NCI-H524 (cell line): ENCODE data around the gene COL10A1.
A peak's percentile ranks its signal among the peaks of the same experiment; 100 is the strongest.
"Not testable (repeated sequence)": the region's sequence is repeated elsewhere in the genome, so short reads cannot be mapped to it uniquely, and the experiment has no call there.

Experiments used
- DNase-seq, 2 experiments: peaks; one replicate each; lab custom pipeline; 2025; lab: John Stamatoyannopoulos, UW

The COL10A1 gene

GRCh38 chr6:116120430-116120829, 5.5 kb downstream of the COL10A1 start:
- no peak for DNase-seq

DNA sequence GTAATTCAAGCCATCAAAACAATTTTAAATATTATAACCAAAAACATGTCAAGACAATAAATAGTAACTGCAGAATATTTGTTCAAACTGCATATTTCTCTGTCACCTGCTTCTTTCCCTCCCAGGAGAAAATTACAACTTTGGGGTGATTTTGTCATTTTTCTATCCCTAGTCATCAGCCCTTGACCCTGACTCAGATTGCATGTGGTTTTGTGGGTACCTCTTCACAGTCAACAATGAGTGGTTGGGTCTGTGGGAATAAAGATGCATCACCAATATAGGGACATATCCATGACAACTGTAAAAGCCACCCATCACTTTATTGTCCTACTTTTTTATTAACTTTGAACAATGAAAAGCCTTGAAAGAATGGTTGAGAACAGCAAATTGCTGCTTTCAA, 7.3 kb downstream of the COL10A1 start:
- no peak for DNase-seq

GRCh38 chr6:116115781-116116180, 10.2 kb downstream of the COL10A1 start:
- DNase-seq = no peak

DNA sequence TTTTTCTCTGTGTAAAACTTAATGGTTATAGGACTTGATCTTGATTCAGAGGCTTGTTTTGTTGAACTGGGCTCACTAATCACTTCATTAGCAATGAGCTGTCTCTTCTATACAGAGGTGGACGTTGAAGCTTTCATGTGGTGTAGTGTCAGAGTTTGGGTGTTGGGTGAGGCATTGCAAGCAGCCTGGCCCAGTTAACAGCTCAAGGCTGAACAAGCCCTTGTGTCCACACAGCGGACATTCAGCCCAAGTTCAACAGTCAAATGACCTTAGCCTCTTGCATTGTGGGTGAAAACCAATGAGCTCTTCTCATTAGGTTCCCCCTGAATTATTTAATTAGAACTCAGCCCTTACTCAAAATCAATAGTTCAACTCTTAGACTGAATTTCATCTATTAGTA, 12.5 kb downstream of the COL10A1 start:
- DNase-seq = no peak

DNA sequence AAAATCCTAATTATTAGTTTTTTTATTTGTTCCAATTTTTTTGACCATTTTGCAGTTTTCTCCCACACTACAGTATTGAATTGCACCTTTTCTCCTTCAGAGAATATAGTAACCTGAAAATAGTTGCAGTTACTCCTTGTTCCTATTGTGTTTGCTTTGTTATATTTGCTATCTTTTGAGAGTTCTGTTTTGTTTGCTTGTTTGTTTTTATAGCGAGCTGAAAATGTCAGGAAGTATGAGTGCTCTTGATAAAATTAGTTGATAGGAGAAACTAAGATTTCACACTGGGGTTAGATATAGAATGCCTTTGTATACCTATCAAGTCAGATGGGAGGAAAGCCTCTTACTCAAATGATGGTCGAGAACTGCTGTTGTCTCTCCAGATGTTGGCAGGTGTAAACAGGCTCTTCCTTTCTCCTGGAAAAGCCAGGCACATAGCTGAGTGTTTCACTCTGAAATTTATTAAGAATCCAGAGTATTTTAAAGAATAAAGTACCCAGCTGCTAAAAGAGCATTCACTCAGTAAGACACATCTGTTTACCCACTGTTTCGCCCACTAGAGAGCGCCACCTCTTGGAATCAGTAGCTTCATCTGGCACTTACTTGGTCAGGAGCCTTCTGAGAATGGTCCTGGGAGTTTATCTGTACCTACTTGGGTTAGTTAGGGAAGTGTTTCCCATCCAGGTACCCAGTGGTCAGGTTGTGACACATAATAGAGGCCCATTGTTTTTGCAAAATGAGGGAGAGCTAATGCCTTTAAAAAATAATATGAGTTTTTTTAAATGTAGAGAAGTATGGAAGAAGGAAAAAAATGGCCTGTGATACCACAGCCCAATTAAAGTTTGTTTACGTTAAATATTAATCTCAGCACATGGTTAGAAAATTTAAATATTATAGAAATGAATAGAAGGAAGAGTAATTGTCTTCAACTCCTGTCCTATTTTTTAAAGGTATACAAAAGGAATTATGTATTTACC, 14.1 kb downstream of the COL10A1 start:
- peak in 1 of 2 experiments; percentile 43 for DNase-seq

GRCh38 chr6:116108836-116109235, 17.1 kb downstream of the COL10A1 start:
- peak; percentile 32 to 75 for DNase-seq

GRCh38 chr6:116106146-116106545, 19.8 kb downstream of the COL10A1 start:
- DNase-seq = no peak

GRCh38 chr6:116105247-116105646, 20.7 kb downstream of the COL10A1 start:
- DNase-seq = no peak

GRCh38 chr6:116104636-116105035, 21.3 kb downstream of the COL10A1 start:
- DNase-seq = no peak

DNA sequence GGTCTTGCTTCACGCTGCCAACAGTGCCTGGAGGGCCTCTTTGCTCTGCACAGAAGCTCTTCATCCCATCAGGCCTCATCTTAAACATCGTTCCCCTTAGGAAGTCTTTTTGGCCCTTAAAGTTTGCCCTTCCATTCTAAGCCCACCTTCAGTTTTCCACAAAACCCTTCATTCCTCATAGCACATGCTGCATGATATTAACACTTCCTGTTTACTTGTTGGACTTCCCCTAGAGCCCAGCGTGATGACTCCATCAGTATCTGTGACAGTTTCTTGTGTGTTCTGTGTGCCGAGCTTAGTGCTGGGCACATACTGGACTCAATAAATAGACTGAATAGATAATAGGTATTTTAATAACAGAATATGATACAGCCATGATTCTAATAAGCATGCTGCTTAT, 23.1 kb downstream of the COL10A1 start:
- no peak for DNase-seq

DNA sequence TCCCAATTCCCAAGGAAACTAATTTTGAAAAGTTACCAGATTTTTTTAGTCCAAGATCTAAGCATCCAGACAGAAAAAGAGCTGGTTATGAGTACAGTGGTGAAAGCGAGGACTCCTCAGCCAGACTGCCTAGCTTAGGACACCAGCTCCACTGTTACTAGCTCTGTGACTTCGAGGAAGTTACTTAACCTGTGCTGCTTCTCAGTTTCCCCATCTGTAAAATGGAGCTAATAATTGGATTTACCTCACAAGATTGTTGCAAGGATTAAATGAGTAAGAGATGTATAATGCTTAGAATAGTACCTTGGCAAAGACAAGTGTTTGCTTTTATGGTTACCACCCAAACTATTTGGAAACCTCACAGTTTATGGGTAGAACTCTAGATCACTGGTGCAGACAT, 24.1 kb downstream of the COL10A1 start:
- no peak for DNase-seq

- DNase-seq = no peak
Observed at GRCh38 chr6:116101302-116101718, 24.6 kb downstream of the COL10A1 start.

DNA sequence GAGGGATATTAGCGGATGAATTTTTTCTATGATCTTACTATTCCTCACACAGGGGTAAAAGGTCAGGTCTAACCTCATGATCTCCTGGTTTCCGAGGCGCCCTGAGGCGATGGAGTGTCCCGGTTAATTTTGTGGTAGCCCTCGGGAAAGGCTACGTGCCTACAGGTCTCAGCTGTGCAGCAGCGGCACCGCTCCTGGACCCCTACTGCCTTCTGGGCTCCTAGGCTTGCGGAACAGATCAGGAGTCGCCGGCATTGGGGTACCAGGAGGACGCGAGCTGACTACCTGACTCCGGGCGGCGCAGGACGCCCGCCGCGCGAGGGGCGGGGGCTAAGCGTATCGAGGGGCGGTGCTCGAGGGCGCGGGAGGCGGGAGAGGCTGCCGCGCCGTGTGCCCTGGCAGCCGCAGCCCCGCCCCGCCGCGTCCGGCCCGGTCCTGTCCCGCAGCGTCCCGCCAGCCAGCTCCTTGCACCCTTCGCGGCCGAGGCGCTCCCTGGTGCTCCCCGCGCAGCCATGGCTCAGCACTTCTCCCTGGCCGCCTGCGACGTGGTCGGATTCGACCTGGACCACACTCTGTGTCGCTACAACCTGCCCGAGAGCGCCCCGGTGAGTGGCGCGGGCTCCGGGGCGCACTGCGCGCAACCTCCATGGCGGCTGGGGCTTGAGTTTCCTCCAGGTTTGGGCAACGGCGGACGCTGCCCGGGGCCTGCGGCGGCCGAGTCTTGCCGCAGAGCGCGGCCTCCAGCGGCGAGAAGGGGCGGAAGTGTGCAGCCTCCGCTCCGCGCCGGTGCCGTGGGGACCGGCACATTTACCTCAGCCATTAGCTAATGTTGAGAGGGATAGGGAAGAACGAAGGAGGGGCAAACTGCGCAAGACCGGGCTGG, 25.3 kb downstream of the COL10A1 start, which contains the start of gene NT5DC1:
NT5DC1 (plus strand) TSS at position 435 of the 883 bp plus-strand sequence; CDS start at position 513, 78 bp downstream.
- peak; percentile 70 to 81 for DNase-seq

- no peak for DNase-seq
Observed at GRCh38 chr6:116099036-116099435, 26.9 kb downstream of the COL10A1 start.

- DNase-seq = no peak
Observed at GRCh38 chr6:116096979-116097816, 28.7 kb downstream of the COL10A1 start.

GRCh38 chr6:116096048-116096759, 29.7 kb downstream of the COL10A1 start:
- DNase-seq = not testable (repeated sequence)

DNA sequence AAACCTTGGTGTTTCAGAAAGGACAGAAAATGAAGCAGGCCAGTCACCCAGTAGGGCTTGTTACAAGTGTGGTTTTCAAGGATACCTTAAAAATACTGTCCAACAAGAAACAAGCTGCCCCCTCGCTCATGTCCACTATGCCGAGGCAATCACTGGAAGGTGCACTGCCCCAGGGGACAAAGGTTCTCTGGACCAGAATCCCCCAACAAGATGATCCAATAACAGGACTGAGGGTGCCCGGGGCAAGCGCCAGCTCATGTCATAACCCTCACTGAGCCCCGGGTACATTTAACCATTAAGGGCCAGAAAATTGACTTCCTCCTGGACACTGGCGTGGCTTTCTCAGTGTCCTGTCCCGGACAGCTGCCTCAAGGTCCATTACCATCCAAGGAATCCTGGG, 31.9 kb downstream of the COL10A1 start:
- no peak for DNase-seq

GRCh38 chr6:116090251-116090650, 35.7 kb downstream of the COL10A1 start:
- DNase-seq = no peak

DNA sequence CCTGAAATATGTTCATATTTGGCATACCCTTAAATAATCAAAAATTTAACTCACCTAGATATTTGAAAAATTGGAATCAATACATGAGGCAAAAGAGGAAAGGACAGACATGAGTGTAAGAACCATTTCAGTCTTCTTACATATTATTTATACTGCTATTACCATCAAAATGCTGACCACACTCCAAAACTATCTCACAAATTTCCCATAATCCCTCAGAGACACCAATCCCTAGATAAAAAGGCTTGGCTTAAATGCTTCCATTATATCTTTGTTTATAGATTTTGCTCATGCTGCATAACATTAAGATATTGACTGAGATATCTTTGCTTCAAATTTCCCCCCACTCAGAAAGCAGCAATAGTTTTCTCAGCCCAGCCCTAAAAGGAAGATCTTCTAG, 37.0 kb downstream of the COL10A1 start:
- no peak for DNase-seq

DNA sequence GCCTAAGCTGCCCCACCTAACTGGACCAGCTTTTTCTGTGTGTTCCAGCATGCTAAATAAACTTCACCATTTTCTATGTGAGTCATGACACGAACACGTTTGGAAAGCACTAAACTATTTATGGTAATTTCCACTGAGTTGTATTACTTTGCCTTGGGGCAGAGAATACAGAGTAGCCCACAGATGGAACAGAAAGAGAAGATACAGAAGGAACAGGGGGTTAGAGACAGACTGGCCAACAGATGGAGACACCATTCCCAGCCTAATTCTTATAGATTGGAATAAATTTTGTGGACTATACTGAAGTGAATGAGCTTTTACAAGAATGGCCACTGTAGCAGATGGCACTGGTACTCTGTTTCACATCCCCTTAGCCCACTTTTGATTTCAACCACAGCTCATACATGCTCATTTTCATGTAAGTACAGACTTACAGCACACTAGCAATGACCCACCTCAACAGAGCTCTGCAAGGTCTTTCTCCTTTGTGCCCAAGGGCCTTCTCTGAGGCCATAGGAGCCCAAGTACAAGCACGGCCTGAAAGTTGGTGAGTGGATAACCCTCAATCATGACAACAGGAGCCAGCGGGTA, 38.4 kb downstream of the COL10A1 start:
- DNase-seq = peak; percentile 52 to 85

DNA sequence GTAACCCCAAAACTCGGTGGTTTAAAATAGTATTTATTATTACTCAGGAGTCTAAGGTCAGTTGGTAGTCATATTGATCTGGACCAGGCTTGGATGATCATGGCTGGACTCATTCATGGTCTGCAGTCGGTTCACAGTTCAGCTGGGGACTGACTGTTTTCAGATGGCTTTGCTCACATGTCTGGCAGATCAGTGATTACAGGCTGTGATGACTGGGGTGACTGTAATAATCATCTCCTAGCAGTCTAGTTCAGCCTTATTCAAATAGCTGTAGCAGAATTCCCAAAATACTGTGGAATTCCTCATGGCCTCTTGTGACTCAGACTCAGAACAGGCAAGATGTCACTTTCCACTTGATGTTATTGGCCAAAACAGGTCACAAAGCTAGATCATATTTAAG, 41.6 kb downstream of the COL10A1 start:
- DNase-seq = no peak
